ENCODE data around the gene DMXL1.

GRCh38 chr5:119088438-119088837, 17.6 kb downstream of the DMXL1 start:
- TF ChIP-seq CTCF (IDR thresholded peaks at IDR 0.05), result no peak
- TF ChIP-seq POLR2A (IDR thresholded peaks at IDR 0.05), result no peak
- TF ChIP-seq EP300 (IDR thresholded peaks at IDR 0.05), result no peak
- TF ChIP-seq POLR2AphosphoS5 (IDR thresholded peaks at IDR 0.05), result no peak
